ENCODE data around the gene CEACAM7.

CEACAM7 gene

DNA sequence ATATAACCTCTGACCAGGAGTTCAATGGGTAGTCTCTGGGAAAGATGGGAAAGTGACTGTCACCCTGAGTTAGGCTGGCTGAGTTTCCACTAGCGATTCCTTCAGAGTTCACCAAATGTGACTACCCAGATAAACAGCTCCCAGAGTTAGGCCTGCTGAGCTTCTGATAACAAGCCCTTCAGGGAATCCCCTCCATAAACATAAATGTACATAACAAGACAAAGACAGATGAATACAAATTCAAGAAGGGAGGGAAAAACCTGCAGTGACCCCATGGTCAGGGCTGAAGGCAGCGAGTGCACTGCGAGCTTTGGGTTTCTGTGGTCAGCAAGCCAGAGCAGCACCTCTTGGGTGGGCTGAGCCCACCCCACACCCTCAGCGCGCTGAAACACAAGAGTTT, 35.8 kb downstream of the CEACAM7 start:
- Histone ChIP-seq H2AFZ (ENCODE audit: low read depth, low read length, severe bottlenecking) (no peak overlapping the region), H3K9ac (ENCODE audit: low read length) (no peak overlapping the region), H3K36me3 (ENCODE audit: low read length) (no peaks in the 10 kb centered on the region), H3K9me2 (replicated peaks; ENCODE audit: insufficient read depth, low read length) (no peaks in the 10 kb centered on the region), H4K20me1 (ENCODE audit: low read depth, low read length) (no peaks in the 10 kb centered on the region), H3K27ac (ENCODE audit: low read depth, low read length) (no peak overlapping the region), H3K4me3 (ENCODE audit: insufficient read depth, low read length, poor library complexity, severe bottlenecking) (no peak overlapping the region), H3K4me2 (ENCODE audit: low read depth, low read length, poor library complexity, severe bottlenecking) (no peak overlapping the region), H3K9me3 (ENCODE audit: insufficient read depth, low read length) (no peaks in the 10 kb centered on the region), H3K79me2 (ENCODE audit: insufficient read depth, low read length) (no peaks in the 10 kb centered on the region), H3F3A (ENCODE audit: insufficient read depth) (no peaks in the 10 kb centered on the region), H3K27me3 (ENCODE audit: low read length) (no peaks in the 10 kb centered on the region)
- TF ChIP-seq, protein P1, sequence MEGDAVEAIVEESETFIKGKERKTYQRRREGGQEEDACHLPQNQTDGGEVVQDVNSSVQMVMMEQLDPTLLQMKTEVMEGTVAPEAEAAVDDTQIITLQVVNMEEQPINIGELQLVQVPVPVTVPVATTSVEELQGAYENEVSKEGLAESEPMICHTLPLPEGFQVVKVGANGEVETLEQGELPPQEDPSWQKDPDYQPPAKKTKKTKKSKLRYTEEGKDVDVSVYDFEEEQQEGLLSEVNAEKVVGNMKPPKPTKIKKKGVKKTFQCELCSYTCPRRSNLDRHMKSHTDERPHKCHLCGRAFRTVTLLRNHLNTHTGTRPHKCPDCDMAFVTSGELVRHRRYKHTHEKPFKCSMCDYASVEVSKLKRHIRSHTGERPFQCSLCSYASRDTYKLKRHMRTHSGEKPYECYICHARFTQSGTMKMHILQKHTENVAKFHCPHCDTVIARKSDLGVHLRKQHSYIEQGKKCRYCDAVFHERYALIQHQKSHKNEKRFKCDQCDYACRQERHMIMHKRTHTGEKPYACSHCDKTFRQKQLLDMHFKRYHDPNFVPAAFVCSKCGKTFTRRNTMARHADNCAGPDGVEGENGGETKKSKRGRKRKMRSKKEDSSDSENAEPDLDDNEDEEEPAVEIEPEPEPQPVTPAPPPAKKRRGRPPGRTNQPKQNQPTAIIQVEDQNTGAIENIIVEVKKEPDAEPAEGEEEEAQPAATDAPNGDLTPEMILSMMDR (IDR thresholded peaks at IDR 0.05; ENCODE audit: insufficient read depth, low read length, poor library complexity, severe bottlenecking): no peak
- no peak for TF ChIP-seq EZH2phosphoT487 (conservative IDR thresholded peaks at IDR 0.05; ENCODE audit: low read length)

- TF ChIP-seq EZH2phosphoT487 (conservative IDR thresholded peaks at IDR 0.05; ENCODE audit: low read length): no peak
- TF ChIP-seq, protein P1 (IDR thresholded peaks at IDR 0.05; ENCODE audit: insufficient read depth, low read length, poor library complexity, severe bottlenecking): no peak
- H3K27ac ChIP-seq (ENCODE audit: low read depth, low read length): no peak overlapping the region
- no peaks in the 10 kb centered on the region for H3K27me3 ChIP-seq (ENCODE audit: low read length)
- no peak overlapping the region for H3K9ac ChIP-seq (ENCODE audit: low read length)
- H3K79me2 ChIP-seq (ENCODE audit: insufficient read depth, low read length): no peaks in the 10 kb centered on the region
- H3K9me2 ChIP-seq (replicated peaks; ENCODE audit: insufficient read depth, low read length): no peaks in the 10 kb centered on the region
- no peak overlapping the region for H3K4me2 ChIP-seq (ENCODE audit: low read depth, low read length, poor library complexity, severe bottlenecking)
- no peaks in the 10 kb centered on the region for H3K9me3 ChIP-seq (ENCODE audit: insufficient read depth, low read length)
- H3K4me3 ChIP-seq (ENCODE audit: insufficient read depth, low read length, poor library complexity, severe bottlenecking): no peak overlapping the region
- no peak overlapping the region for H2AFZ ChIP-seq (ENCODE audit: low read depth, low read length, severe bottlenecking)
- no peaks in the 10 kb centered on the region for H4K20me1 ChIP-seq (ENCODE audit: low read depth, low read length)
- no peaks in the 10 kb centered on the region for H3F3A ChIP-seq (ENCODE audit: insufficient read depth)
- no peaks in the 10 kb centered on the region for H3K36me3 ChIP-seq (ENCODE audit: low read length)
Measured at GRCh38 chr19:41649827-41650226, 38.2 kb downstream of the CEACAM7 start.

GRCh38 chr19:41646589-41647204, 41.4 kb downstream of the CEACAM7 start:
- Histone ChIP-seq H3K27ac (ENCODE audit: low read depth, low read length) (no peak overlapping the region), H3K79me2 (ENCODE audit: insufficient read depth, low read length) (no peaks in the 10 kb centered on the region), H3K36me3 (ENCODE audit: low read length) (no peaks in the 10 kb centered on the region), H3F3A (ENCODE audit: insufficient read depth) (no peaks in the 10 kb centered on the region), H3K9me3 (ENCODE audit: insufficient read depth, low read length) (no peaks in the 10 kb centered on the region), H4K20me1 (ENCODE audit: low read depth, low read length) (no peaks in the 10 kb centered on the region), H3K9ac (ENCODE audit: low read length) (no peak overlapping the region), H3K4me2 (ENCODE audit: low read depth, low read length, poor library complexity, severe bottlenecking) (no peak overlapping the region), H3K4me3 (ENCODE audit: insufficient read depth, low read length, poor library complexity, severe bottlenecking) (no peak overlapping the region), H3K27me3 (ENCODE audit: low read length) (no peaks in the 10 kb centered on the region), H3K9me2 (replicated peaks; ENCODE audit: insufficient read depth, low read length) (no peaks in the 10 kb centered on the region), H2AFZ (ENCODE audit: low read depth, low read length, severe bottlenecking) (no peak overlapping the region)
- TF ChIP-seq, protein P1 (IDR thresholded peaks at IDR 0.05; ENCODE audit: insufficient read depth, low read length, poor library complexity, severe bottlenecking): peak; percentile 28
- TF ChIP-seq EZH2phosphoT487 (conservative IDR thresholded peaks at IDR 0.05; ENCODE audit: low read length): no peak

Measured in SU-DHL-6 (cell line).